MCF 10A (cell line): ENCODE results near the gene THAP4. TPM values are rescaled to one million over a fixed set of nuclear protein-coding genes. Genes with fewer than 3 reads are reported as not detected.

Source experiments
- BruUV-seq: library from RNA; stranded (reverse); fragments of 400-500 nt; replicated peaks from 2 replicates; lab custom pipeline; 2021; lab: Mats Ljungman, UMichigan
- CTCF ChIA-PET: fragments of 300-600 bp; sonication (Branson Sonifier 250); formaldehyde crosslinking; extraction: SDS; loops from one replicate; lab custom pipeline; 2021; ENCODE audit warnings: antibody characterized with exemption, inconsistent platforms; lab: Yijun Ruan, JAX
- POLR2A ChIA-PET: fragments of 300-600, 350-650 bp; sonication (Branson Sonifier 250); formaldehyde crosslinking; extraction: SDS; loops from one replicate; lab custom pipeline; 2020; ENCODE audit warnings: antibody characterized with exemption, inconsistent platforms; lab: Yijun Ruan, JAX
- DNase-seq: peaks from one replicate; pipeline ENCODE4 v3.0.0-alpha.2; 2018; ENCODE audit not compliant: unreplicated experiment
- H3K27ac Mint-ChIP-seq: one replicate; pipeline ENCODE4 v1.8.0; 2022; ENCODE audit warnings: mild to moderate bottlenecking, low read depth, mixed read lengths; ENCODE audit not compliant: unreplicated experiment
- H3K27me3 Mint-ChIP-seq: one replicate; pipeline ENCODE4 v1.8.0; 2022; ENCODE audit warnings: mixed read lengths; ENCODE audit not compliant: insufficient read depth, unreplicated experiment
- H3K36me3 Mint-ChIP-seq: one replicate; pipeline ENCODE4 v1.8.0; 2022; ENCODE audit warnings: mild to moderate bottlenecking, moderate library complexity, mixed read lengths; ENCODE audit not compliant: insufficient read depth, unreplicated experiment
- H3K4me1 Mint-ChIP-seq: one replicate; pipeline ENCODE4 v1.8.0; 2022; ENCODE audit warnings: mixed read lengths; ENCODE audit not compliant: insufficient read depth, unreplicated experiment
- H3K4me3 Mint-ChIP-seq: one replicate; pipeline ENCODE4 v1.8.0; 2022; ENCODE audit warnings: mild to moderate bottlenecking, moderate library complexity, mixed read lengths; ENCODE audit not compliant: unreplicated experiment
- H3K9me3 Mint-ChIP-seq: one replicate; pipeline ENCODE4 v1.8.0; 2022; ENCODE audit warnings: mixed read lengths; ENCODE audit not compliant: unreplicated experiment
- CTCF ChIP-seq: fragments of 200-600 bp; IDR thresholded peaks from one replicate; pipeline ENCODE4 v1.8.0; 2022; ENCODE audit warnings: antibody characterized with exemption, mild to moderate bottlenecking; ENCODE audit not compliant: unreplicated experiment
- intact Hi-C: fragments of 100-400 bp; cut with micrococcal nuclease; formaldehyde crosslinking; loops from 2 replicates; pipeline ENCODE4 v1.14.1; 2022
- total RNA-seq: library from RNA; stranded (reverse); gene quantifications from 2 replicates; pipeline ENCODE4 v1.2.3, GENCODE V29; 2022

THAP4 gene
- total RNA-seq, 1 experiment from 2014 or later, result 91.8 TPM

- Mint-ChIP-seq H3K4me3 (no peak overlapping the region), H3K36me3 (no peaks in the 10 kb centered on the region), H3K27ac (no peak overlapping the region), H3K27me3 (no peaks in the 10 kb centered on the region), H3K4me1 (peaks cover 8% of the 10 kb centered on the region), H3K9me3 (no peaks in the 10 kb centered on the region)
- TF ChIP-seq CTCF, result no peak
- BruUV-seq, result no TSS peak
- intact Hi-C loops, result no loop called here
- DNase-seq, result no peak
- ChIA-PET CTCF (no interaction called here), POLR2A (no interaction called here)
Measured at GRCh38 chr2:241551998-241552737, 84.8 kb downstream of the THAP4 start.

- Mint-ChIP-seq H3K4me1 (peaks cover 8% of the 10 kb centered on the region), H3K27ac (no peak overlapping the region), H3K36me3 (no peaks in the 10 kb centered on the region), H3K4me3 (no peak overlapping the region), H3K27me3 (no peaks in the 10 kb centered on the region), H3K9me3 (no peaks in the 10 kb centered on the region)
- ChIA-PET CTCF (no interaction called here), POLR2A (no interaction called here)
- no TSS peak for BruUV-seq
- intact Hi-C loops, result no loop called here
- no peak for TF ChIP-seq CTCF
- no peak for DNase-seq
Measured at GRCh38 chr2:241551599-241551997, 85.4 kb downstream of the THAP4 start.

DNA sequence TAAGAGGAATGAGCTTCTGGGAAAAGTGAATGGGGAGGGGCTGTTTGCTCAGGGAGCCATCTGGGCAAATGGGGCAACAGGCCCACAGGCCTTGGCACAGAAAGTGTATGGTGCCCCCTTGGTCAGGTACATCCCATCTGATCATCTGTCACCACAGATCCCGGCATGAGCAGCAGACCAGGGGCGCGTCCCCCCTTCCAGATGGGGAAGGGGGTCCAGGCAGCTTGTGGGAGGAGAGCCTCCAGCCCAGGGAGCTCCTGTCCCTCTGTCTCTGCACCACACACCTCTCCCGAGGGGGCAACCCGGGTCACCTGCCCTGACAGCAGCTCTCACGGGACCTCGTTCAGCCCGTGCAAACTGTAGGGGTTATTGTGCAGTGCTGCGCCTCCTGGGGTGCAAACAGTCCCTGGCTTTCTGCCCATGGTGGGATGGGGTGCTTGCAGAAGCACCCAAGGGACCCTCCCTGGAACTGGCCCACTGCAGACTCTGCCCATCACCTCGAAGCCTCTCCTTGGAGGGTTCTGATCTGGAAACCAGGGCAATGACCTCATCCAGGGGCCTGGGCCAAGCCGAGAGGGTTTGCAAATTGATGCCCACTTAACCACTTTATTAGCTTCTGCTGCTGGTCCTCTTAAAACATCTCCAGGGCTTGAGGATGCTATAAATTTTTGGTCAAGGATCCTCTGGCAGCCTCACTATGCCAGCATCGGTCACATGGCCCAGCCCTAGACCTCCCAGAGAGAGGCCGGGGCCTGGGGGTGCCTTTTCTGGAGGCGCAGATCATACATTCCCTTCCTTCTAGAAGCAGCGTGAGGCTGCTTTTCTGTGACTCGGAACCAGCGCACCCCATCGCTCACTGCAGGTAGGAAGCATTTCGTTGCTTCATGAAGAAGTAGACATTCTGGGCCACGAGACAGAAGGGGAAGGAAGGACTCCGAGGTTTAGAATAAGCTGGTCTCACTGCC is 86.1 kb downstream of the THAP4 start:
- POLR2A ChIA-PET, result no interaction called here
- Mint-ChIP-seq H3K4me1 (peaks cover 8% of the 10 kb centered on the region), H3K27ac (no peak overlapping the region), H3K27me3 (no peaks in the 10 kb centered on the region), H3K9me3 (no peaks in the 10 kb centered on the region), H3K4me3 (no peak overlapping the region), H3K36me3 (no peaks in the 10 kb centered on the region)
- TF ChIP-seq CTCF, result no peak
- BruUV-seq, result no TSS peak
- DNase-seq, result no peak
- CTCF ChIA-PET, result interaction anchor here (0.6 to 0.7 kb wide), 2 partner anchors 141 to 154 kb away, joined by 4 to 5 read pairs; no protein-coding TSS in a partner anchor
- intact Hi-C loops, result no loop called here

DNA sequence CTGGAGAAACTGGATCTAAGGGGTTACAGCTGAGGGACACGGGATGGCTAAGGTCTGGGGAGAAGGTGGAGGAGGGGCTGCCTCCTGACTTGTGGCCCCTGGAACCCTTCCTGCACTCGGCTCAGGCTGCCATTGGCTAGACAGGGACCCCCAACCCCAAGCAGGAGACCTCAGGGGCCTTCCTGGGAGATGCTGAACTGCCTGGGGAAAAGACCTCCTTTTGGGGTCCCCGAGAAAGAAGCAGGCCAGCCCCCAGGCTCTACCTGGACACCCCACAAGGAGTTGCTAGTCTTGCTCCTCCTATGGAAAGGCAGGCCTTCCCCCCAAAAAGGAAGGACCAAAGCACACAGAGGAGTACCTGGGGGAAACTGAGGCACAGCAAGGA is 88.5 kb downstream of the THAP4 start:
- BruUV-seq, result no TSS peak
- Mint-ChIP-seq H3K36me3 (no peaks in the 10 kb centered on the region), H3K4me3 (no peak overlapping the region), H3K27me3 (no peaks in the 10 kb centered on the region), H3K4me1 (peaks cover 8% of the 10 kb centered on the region), H3K27ac (no peak overlapping the region), H3K9me3 (no peaks in the 10 kb centered on the region)
- DNase-seq, result no peak
- CTCF ChIA-PET, result no interaction called here
- POLR2A ChIA-PET, result interaction anchor here (2.1 kb wide), 1 partner anchor 9 kb away, joined by 9 read pairs; the partner anchor contains the start of gene BOK
- intact Hi-C loops, result no loop called here
- TF ChIP-seq CTCF, result no peak
